RKO (cell line): Measurements from ENCODE around the gene CEP131.

Source experiments
- DNase-seq: peaks from one replicate; pipeline ENCODE4 v3.0.0-alpha.2; 2016; ENCODE audit warnings: low spot score

Gene CEP131

GRCh38 chr17:81222906-81223761 is at the start of gene CEP131:
Gene CEP131, minus strand, starts transcription at chr17:81222965. Its CDS starts 2,909 bp downstream, at chr17:81220056.
- peak; percentile 97 for DNase-seq

DNA sequence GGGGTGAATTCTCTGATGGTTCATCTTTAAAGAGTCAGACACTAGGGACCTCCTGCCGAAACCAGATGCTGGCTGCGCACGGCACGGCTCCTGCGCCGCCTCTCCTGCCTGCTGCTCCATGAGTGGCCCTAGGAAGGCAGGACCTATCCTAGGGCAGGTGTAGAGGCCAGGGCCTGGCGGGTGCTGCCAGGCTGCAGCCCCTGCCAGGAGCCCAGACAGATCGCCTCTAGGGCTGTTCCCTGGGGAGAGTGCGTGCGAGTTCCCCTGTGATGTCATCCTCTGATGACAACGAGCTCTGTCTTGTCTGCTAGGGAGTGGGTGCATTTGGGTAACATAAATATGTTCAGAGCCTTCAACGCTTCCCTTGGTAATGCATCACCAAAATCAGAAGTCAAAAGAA is 48.5 kb upstream of the CEP131 start:
- no peak for DNase-seq

DNA sequence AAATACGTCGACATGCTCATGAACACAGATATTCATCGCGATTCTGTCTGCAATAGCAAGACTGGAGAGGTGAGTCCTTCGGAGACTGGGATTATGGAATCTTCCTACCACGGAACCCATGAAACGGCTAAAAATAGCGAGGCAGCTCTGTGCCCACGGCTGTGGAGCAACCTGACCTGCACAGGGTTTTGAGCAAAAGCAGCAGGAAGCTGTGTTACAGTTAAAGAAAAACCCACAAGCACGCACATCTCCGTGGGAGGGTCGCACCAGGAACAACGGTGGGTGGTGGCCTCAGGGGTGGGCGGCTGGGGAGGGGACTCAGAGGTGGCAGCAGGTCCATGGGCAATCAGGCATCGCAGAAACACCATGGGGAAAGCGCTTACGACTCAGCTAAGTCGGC is 47.5 kb upstream of the CEP131 start:
- DNase-seq = no peak

DNA sequence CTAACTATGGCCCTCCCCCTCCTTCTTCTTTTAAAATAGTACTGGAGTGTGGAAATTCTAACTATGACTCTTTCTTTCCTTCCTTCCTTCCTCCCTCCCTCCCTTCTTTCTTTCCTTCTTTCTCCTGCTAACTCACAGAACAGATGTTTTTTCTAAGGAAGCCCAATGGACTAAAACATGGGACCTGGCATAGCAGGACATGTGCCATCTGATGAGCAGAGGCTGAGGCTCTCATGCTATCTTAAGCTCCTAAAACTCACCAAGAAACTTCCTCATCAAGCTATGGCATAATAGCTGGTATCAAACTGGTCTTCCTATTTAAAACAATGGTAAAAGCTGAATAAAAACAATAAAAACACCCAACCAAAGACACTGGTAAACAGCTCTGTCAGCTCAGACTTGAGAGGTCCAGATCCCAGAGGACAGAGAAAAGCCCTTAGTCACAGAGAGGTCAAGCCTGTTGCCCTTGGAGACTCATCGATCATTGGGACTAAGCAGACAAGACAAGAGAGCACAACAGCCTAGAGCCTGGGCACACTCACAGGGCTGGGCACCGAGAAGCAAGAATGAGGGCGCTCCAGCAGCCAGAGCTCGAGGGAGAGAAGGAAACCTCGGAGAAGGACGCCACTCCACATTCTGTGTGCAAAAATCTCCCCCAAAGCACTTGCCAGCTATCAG is 44.8 kb upstream of the CEP131 start:
- no peak for DNase-seq

DNA sequence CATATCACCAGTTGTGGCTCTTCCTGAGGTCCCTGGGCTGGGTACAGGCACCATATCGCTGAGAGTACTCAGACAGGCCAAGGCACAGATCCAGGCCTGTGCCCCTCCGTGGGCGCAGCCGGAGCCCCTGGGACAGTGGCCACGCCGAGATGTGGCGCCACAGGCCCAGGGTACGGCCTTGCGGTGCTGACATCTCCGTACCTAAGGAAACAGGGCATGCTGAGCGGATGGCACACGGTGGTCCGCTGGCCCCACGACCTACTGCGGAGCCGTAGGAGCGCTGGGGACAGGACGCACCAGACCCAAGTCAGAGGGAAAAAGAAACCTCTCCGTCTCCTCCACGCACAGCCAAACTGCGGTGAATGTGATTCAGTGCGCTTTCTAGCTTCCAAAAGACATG is 42.8 kb upstream of the CEP131 start:
- no peak for DNase-seq

DNA sequence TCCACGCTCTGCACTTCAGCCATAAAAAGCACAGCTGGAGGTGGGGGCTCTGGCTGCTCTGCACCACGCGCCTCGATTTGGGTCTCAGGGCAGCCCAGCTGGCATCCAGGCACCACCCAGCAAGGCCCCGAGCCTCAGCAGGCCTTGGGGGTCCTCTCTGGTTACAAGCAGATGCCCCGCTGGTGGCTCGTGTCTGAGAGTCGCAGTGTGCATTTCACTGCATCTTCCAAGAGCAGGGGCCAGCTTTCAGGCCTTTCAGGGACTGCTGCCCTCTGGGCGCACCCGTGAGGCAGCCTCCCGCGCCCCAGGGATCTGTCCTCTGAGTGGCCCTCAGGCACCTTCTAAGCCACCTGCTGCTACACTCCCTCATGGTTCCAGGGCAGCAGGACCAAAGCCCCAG is 41.9 kb upstream of the CEP131 start:
- no peak for DNase-seq

GRCh38 chr17:81263371-81264181 is 40.8 kb upstream of the CEP131 start:
- DNase-seq = no peak

GRCh38 chr17:81261582-81262336 is 39.0 kb upstream of the CEP131 start:
- DNase-seq = no peak

- no peak for DNase-seq
Measured at GRCh38 chr17:81261096-81261495, 38.3 kb upstream of the CEP131 start.

GRCh38 chr17:81260641-81261040 is 37.9 kb upstream of the CEP131 start:
- no peak for DNase-seq

DNA sequence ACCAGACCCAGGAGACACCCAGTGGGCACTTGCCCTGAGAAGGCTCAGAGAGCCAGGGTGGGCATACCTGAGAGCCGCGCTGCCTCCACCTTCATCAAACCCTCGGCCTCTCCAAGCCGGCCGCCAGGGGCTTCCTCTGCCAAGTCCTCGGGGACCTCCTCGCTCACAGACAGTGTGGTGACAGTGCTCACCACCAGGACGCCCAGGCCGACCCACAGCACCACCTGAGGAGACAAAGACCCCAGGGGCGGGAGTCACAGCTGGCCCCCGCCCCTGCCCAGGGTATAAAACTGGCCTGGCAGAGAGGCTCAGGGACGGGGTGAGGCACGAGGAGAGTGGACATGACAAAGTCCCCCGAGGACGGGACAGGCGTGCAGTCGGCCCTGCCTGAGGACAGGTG is 37.4 kb upstream of the CEP131 start:
- no peak for DNase-seq

GRCh38 chr17:81259058-81259605 is 36.4 kb upstream of the CEP131 start:
- DNase-seq = no peak

GRCh38 chr17:81258292-81258691 is 35.5 kb upstream of the CEP131 start:
- no peak for DNase-seq

DNA sequence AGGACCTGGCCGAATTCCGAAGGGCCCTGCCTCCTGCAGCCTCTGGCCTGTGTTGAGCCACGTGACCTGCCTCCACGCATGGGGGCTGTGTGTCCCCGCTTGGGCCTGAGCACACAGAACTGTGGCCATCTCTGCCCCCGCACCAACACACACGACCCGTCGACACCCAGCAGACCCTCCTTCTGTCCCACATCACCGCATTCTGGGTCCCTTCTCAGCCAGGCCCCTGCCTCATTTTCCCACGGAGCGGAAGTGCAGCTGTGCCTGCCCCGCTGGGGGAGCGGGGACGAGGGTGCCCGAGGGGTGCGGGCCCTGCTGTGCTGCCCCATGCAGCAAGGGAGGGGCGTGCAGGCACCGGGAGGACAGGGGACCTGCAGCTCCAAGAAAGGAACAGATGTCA is 34.8 kb upstream of the CEP131 start:
- no peak for DNase-seq

DNA sequence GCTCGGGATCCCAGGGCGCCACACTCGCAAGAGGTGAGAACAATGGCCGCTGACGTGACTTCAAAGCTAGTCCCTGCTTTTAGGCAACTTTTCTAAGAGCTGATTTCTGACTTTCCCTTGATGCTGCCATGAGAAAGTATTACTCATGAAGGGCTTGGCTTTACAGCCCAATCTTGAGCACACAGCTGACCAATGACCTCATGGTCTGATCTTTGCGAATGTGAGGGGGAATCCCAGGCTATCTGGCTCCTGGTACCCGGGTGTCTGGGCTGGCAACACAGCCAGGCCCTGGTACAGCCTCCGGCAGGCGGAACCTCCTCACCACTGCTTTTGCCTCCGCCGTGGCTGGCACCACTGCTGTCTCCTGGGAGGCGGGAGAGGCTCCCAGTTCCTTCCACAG is 33.9 kb upstream of the CEP131 start:
- DNase-seq = peak; percentile 42

GRCh38 chr17:81254955-81255717 is 32.4 kb upstream of the CEP131 start:
- DNase-seq = peak; percentile 36

DNA sequence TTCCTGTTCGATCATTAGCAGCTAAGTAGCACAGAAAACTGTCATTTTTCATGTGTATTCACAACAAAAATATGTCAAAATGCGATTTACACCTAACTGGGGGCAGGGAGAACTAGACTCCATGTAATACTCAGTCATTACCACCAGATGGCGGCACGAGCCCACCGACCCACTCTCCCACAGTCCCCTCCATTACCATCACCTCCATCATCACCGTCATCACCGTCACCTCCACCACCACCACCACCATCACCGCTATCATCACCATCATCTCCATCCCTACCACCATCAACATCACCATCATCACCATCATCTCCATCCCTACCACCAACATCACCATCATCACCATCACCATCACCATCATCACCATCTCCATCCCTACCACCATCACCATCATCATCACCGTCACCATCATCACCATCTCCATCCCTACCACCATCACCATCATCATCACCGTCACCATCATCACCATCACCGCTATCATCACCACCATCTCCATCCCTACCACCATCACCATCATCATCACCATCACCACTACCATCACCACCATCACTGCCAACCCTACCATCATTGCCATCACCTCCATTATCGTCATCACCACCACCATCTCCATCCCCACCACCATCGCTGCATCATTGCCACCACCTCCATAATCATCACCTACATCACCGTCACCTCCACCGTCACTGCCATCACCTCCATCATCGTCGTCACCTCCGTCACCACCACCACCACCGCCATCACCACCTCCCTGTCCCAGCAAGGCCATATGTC is 30.8 kb upstream of the CEP131 start:
- DNase-seq = peak; percentile 32

GRCh38 chr17:81252987-81253329 is 30.2 kb upstream of the CEP131 start:
- no peak for DNase-seq

- no peak for DNase-seq
Measured at GRCh38 chr17:81252326-81252986, 29.7 kb upstream of the CEP131 start.
